Keratinocyte (primary cell): Measurements from ENCODE around the gene PAPPA2.

Source experiments
- CTCF ChIP-seq, 3 experiments: IDR thresholded peaks in 1 of 3; conservative IDR thresholded peaks in 1 of 3; optimal IDR thresholded peaks in 1 of 3; 2 replicates in 2 of 3; 3 replicates in 1 of 3; pipeline versions ENCODE3 to v1.5.1; 2011; ENCODE audit warnings: low read length in 3 of 3, mild to moderate bottlenecking in 3 of 3, moderate library complexity in 2 of 3, control low read depth in 1 of 3, inconsistent platforms in 1 of 3; ENCODE audit not compliant: insufficient read depth in 2 of 3; ENCODE audit errors: extremely low read depth in 1 of 3
- EZH2 ChIP-seq: IDR thresholded peaks from one replicate; pipeline ENCODE4 v1.6.1; 2012; ENCODE audit warnings: inconsistent platforms, mild to moderate bottlenecking, low read length, moderate library complexity

DNA sequence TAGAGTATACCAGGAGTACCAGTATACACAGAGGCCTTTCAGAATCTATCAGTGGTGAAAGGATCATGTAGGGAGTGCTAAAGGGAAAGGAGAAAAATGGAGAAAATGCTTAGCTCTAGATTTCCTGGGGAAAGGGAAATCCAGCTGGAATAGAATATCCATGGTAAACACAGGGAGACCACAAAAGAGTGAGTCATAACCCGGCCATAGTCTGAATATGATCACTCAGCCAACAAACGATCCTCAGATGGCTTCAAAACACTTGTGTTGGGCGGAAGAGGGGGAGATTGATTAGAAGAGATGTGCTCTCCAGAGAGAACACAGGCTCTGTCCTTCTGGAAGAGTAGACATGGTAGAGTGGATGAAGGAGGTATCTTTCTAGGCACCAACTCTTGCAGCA, 180.6 kb downstream of the PAPPA2 start:
- no peak for TF ChIP-seq CTCF (optimal IDR thresholded peaks at IDR 0.05 in 1 of 3, IDR thresholded peaks at IDR 0.05 in 1 of 3, conservative IDR thresholded peaks at IDR 0.05 in 1 of 3; ENCODE audit: extremely low read depth in 1 of 3, insufficient read depth in 2 of 3, low read length in 3 of 3)
- TF ChIP-seq EZH2: no peak
